ENCODE measurements around the gene SP100.
"Not testable (repeated sequence)": the region's sequence is repeated elsewhere in the genome, so short reads cannot be mapped to it uniquely, and the experiment has no call there.

Gene SP100

GRCh38 chr2:230400041-230400440 is 16.0 kb upstream of the SP100 start:
- TF ChIP-seq, protein P1, sequence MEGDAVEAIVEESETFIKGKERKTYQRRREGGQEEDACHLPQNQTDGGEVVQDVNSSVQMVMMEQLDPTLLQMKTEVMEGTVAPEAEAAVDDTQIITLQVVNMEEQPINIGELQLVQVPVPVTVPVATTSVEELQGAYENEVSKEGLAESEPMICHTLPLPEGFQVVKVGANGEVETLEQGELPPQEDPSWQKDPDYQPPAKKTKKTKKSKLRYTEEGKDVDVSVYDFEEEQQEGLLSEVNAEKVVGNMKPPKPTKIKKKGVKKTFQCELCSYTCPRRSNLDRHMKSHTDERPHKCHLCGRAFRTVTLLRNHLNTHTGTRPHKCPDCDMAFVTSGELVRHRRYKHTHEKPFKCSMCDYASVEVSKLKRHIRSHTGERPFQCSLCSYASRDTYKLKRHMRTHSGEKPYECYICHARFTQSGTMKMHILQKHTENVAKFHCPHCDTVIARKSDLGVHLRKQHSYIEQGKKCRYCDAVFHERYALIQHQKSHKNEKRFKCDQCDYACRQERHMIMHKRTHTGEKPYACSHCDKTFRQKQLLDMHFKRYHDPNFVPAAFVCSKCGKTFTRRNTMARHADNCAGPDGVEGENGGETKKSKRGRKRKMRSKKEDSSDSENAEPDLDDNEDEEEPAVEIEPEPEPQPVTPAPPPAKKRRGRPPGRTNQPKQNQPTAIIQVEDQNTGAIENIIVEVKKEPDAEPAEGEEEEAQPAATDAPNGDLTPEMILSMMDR (IDR thresholded peaks at IDR 0.05) = no peak
- Histone ChIP-seq H3K4me1 (no peaks in the 10 kb centered on the region), H3K4me3 (no peak overlapping the region), H3K27ac (no peak overlapping the region), H3K27me3 (no peaks in the 10 kb centered on the region), H3K36me3 (peaks cover 15 to 61% (median 41%) of the 10 kb centered on the region in 3 donors), H3K9me3 (peaks cover 0 to 6% (median 0%) of the 10 kb centered on the region in 3 donors)
- no peak for DNase-seq
- intact Hi-C loops (cut with DNase I; ENCODE audit: low total_unique reads) = no loop called here

DNA sequence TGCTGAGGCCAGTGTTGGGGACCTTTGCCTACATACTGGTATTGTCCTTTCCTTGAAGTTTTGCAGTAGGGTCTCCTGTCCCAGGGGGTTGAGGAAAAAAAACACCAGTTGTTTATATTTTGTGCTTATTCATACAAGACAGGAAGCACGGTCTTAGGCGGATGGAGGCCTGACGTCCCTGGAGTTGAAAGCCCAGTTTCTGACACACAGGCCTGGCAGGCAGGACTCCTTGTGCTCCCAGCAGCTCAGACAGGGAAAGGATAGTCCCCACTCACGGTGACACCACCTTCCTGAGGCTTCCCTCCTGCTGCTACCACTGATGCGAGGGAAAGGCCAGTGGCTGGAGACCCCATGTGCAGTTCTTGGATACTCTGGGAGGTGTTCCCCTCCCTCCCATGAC is 15.5 kb upstream of the SP100 start:
- Histone ChIP-seq H3K27ac (no peak overlapping the region), H3K9me3 (peaks cover 0 to 6% (median 0%) of the 10 kb centered on the region in 3 donors), H3K4me3 (no peak overlapping the region), H3K27me3 (no peaks in the 10 kb centered on the region), H3K36me3 (peaks cover 14 to 57% (median 37%) of the 10 kb centered on the region in 3 donors), H3K4me1 (no peaks in the 10 kb centered on the region)
- DNase-seq = no peak
- intact Hi-C loops (cut with DNase I; ENCODE audit: low total_unique reads) = no loop called here
- TF ChIP-seq, protein P1 (IDR thresholded peaks at IDR 0.05) = no peak

GRCh38 chr2:230401026-230401425 is 15.0 kb upstream of the SP100 start:
- H3K4me1 ChIP-seq; H3K27me3 ChIP-seq; H3K9me3 ChIP-seq; H3K4me3 ChIP-seq; H3K27ac ChIP-seq; DNase-seq; intact Hi-C loops (cut with DNase I; ENCODE audit: low total_unique reads): not testable (repeated sequence)
- H3K36me3 ChIP-seq = peaks cover 12 to 51% (median 33%) of the 10 kb centered on the region in 3 donors

- TF ChIP-seq, protein P1 (IDR thresholded peaks at IDR 0.05) = no peak
- intact Hi-C loops (cut with DNase I; ENCODE audit: low total_unique reads) = no loop called here
- Histone ChIP-seq H3K27me3 (no peaks in the 10 kb centered on the region), H3K27ac (no peak overlapping the region), H3K4me3 (no peak overlapping the region), H3K9me3 (no peaks in the 10 kb centered on the region), H3K4me1 (peaks cover 0 to 11% (median 2%) of the 10 kb centered on the region in 4 donors), H3K36me3 (peaks cover 9 to 35% (median 26%) of the 10 kb centered on the region in 3 donors)
- no peak for DNase-seq
These were observed 12.3 kb upstream of the SP100 start for GRCh38 chr2:230403746-230404145.

- no peak for DNase-seq
- H3K36me3 ChIP-seq = peaks cover 0 to 15% (median 12%) of the 10 kb centered on the region in 3 donors
These were observed 10.2 kb upstream of the SP100 start for GRCh38 chr2:230405824-230406223.

DNA sequence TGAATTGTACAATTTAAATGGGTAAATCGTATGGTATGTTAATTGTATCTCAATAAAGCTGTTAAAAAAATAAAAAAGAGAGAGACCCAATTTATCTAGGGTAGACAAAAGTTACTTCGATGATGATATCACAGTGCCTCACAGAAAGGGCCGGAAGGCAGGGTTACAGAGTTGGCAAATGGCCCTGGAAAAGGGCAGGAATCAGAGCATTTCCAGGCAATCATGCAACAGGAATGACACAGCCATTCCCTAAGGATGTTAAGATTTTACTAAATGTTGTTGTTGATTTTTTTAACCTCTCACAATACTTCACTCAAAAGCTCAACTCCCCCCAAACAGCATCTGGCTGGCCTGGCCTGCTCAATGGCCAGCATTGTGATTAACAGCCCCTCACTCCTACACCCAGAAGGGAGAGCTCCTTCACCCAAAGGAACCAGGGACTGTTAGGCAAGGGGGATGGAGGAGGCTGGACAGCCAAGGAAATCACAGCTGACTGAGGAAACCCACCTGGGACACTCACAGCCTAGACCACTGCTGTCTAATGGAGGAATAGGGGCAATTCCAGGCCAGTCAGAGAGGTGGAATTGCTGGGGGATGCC is 7.7 kb upstream of the SP100 start:
- TF ChIP-seq, protein P1 (IDR thresholded peaks at IDR 0.05) = no peak
- peak overlapping the region; percentile 49 to 56 for H3K27ac ChIP-seq
- peak in 1 of 2 donors; percentile 73 for DNase-seq
- no peaks in the 10 kb centered on the region for H3K27me3 ChIP-seq
- intact Hi-C loops (cut with DNase I; ENCODE audit: low total_unique reads) = no loop called here
- H3K4me1 ChIP-seq = peaks cover 0 to 33% (median 17%) of the 10 kb centered on the region in 4 donors
- H3K36me3 ChIP-seq = peaks cover 0 to 6% (median 5%) of the 10 kb centered on the region in 3 donors
- no peaks in the 10 kb centered on the region for H3K9me3 ChIP-seq
- H3K4me3 ChIP-seq = no peak overlapping the region

More at GRCh38 chr2:230405824-230406223, 10.2 kb upstream of the SP100 start:
- Histone ChIP-seq H3K27me3 (no peaks in the 10 kb centered on the region), H3K9me3 (no peaks in the 10 kb centered on the region), H3K4me3 (no peak overlapping the region), H3K27ac (no peak overlapping the region), H3K4me1 (peaks cover 0 to 19% (median 8%) of the 10 kb centered on the region in 4 donors)
- intact Hi-C loops (cut with DNase I; ENCODE audit: low total_unique reads) = no loop called here
- TF ChIP-seq, protein P1 (IDR thresholded peaks at IDR 0.05) = no peak

GRCh38 chr2:230409316-230409715 is 6.7 kb upstream of the SP100 start:
- H3K4me3 ChIP-seq; intact Hi-C loops (cut with DNase I; ENCODE audit: low total_unique reads); H3K9me3 ChIP-seq; DNase-seq; H3K36me3 ChIP-seq; H3K27me3 ChIP-seq: not testable (repeated sequence)
- peak overlapping the region; percentile 49 to 56 for H3K27ac ChIP-seq
- H3K4me1 ChIP-seq = peaks cover 0 to 33% (median 17%) of the 10 kb centered on the region in 4 donors

Data from tibial artery (tissue), 4 donors.